Astrocyte (in vitro differentiated cells and primary cell): Measurements from ENCODE around the gene PRKAR1A. TPM values are rescaled to one million over a fixed set of nuclear protein-coding genes. Genes with fewer than 3 reads are reported as not detected.

Experiments
- DNase-seq: peaks from one replicate; pipeline ENCODE4 v3.0.0-alpha.2; 2010; ENCODE audit warnings: low read depth
- FAIRE-seq: peaks from 2 replicates; lab custom pipeline; 2011; peaks lifted over from hg19 to GRCh38; lab: Jason Lieb, UNC
- H2AFZ ChIP-seq: 2 replicates; pipeline ENCODE4 v1.6.0; 2012; ENCODE audit warnings: low read depth, low read length, inconsistent platforms
- H3K27ac ChIP-seq: 2 replicates; pipeline ENCODE4 v1.5.1; 2011; ENCODE audit warnings: low read depth, low read length, inconsistent platforms
- H3K27me3 ChIP-seq: 2 replicates; pipeline ENCODE4 v1.6.0; 2011; ENCODE audit warnings: low read length, inconsistent platforms; ENCODE audit not compliant: insufficient read depth
- H3K36me3 ChIP-seq: 2 replicates; pipeline ENCODE4 v1.5.1; 2011; ENCODE audit warnings: low read length, inconsistent platforms; ENCODE audit not compliant: insufficient read depth
- H3K4me1 ChIP-seq: 2 replicates; pipeline ENCODE4 v1.5.1; 2011; ENCODE audit warnings: low read length, inconsistent platforms; ENCODE audit not compliant: insufficient read depth
- H3K4me2 ChIP-seq: 2 replicates; pipeline ENCODE4 v1.6.0; 2012; ENCODE audit warnings: low read length, inconsistent platforms
- H3K4me3 ChIP-seq: 2 replicates; pipeline ENCODE4 v1.5.1; 2011; ENCODE audit warnings: low read depth, mild to moderate bottlenecking, low read length, inconsistent platforms; ENCODE audit not compliant: insufficient read depth
- H3K79me2 ChIP-seq: 2 replicates; pipeline ENCODE4 v1.6.0; 2012; ENCODE audit warnings: mild to moderate bottlenecking, low read length, inconsistent platforms; ENCODE audit not compliant: insufficient read depth
- H3K9ac ChIP-seq: 2 replicates; pipeline ENCODE4 v1.6.0; 2012; ENCODE audit warnings: mild to moderate bottlenecking, low read length, inconsistent platforms
- H3K9me3 ChIP-seq: 2 replicates; pipeline ENCODE4 v1.5.1; 2012; ENCODE audit warnings: low read depth, mild to moderate bottlenecking, low read length, inconsistent platforms; ENCODE audit not compliant: insufficient read depth
- H4K20me1 ChIP-seq: 2 replicates; pipeline ENCODE4 v1.6.0; 2012; ENCODE audit warnings: low read length, inconsistent platforms; ENCODE audit not compliant: insufficient read depth
- H3K27ac Mint-ChIP-seq: one replicate; pipeline ENCODE4 v1.8.0; 2021; ENCODE audit warnings: mild to moderate bottlenecking, mixed read lengths; ENCODE audit not compliant: unreplicated experiment
- H3K27me3 Mint-ChIP-seq: one replicate; pipeline ENCODE4 v1.8.0; 2021; ENCODE audit warnings: low read depth, mixed read lengths; ENCODE audit not compliant: unreplicated experiment
- H3K36me3 Mint-ChIP-seq: one replicate; pipeline ENCODE4 v1.8.0; 2021; ENCODE audit warnings: low read depth, mixed read lengths; ENCODE audit not compliant: unreplicated experiment
- H3K4me1 Mint-ChIP-seq: one replicate; pipeline ENCODE4 v1.8.0; 2021; ENCODE audit warnings: low read depth, mixed read lengths; ENCODE audit not compliant: unreplicated experiment
- H3K4me3 Mint-ChIP-seq: one replicate; pipeline ENCODE4 v1.8.0; 2021; ENCODE audit warnings: mild to moderate bottlenecking, moderate library complexity, mixed read lengths; ENCODE audit not compliant: unreplicated experiment
- H3K9me3 Mint-ChIP-seq: one replicate; pipeline ENCODE4 v1.8.0; 2021; ENCODE audit warnings: mild to moderate bottlenecking, mixed read lengths; ENCODE audit not compliant: unreplicated experiment
- CTCF ChIP-seq: IDR thresholded peaks from 2 replicates; pipeline ENCODE4 v1.5.1; 2011; ENCODE audit warnings: low read depth, mild to moderate bottlenecking, inconsistent platforms, low read length, moderate library complexity; ENCODE audit not compliant: insufficient read depth
- EZH2 ChIP-seq: IDR thresholded peaks from 2 replicates; pipeline ENCODE4 v1.6.1; 2012; ENCODE audit warnings: mild to moderate bottlenecking, low read length, inconsistent platforms; ENCODE audit not compliant: insufficient read depth
- total RNA-seq: library from RNA; stranded (reverse); gene quantifications from 2 replicates; pipeline ENCODE4 v1.2.1, GENCODE V29; 2021

PRKAR1A gene
- total RNA-seq, 1 donor from 2014 or later: 235 TPM

GRCh38 chr17:68560966-68561720, 48.9 kb downstream of the PRKAR1A start:
- Mint-ChIP-seq H3K9me3 (no peaks in the 10 kb centered on the region), H3K27ac (no peak overlapping the region), H3K27me3 (peaks cover 2% of the 10 kb centered on the region), H3K4me1 (no peaks in the 10 kb centered on the region), H3K36me3 (no peaks in the 10 kb centered on the region), H3K4me3 (no peak overlapping the region)
- Histone ChIP-seq H4K20me1 (no peaks in the 10 kb centered on the region), H2AFZ (no peak overlapping the region), H3K27ac (no peak overlapping the region), H3K9me3 (no peaks in the 10 kb centered on the region), H3K36me3 (no peaks in the 10 kb centered on the region), H3K4me3 (no peak overlapping the region), H3K27me3 (no peaks in the 10 kb centered on the region), H3K79me2 (no peaks in the 10 kb centered on the region), H3K9ac (no peak overlapping the region), H3K4me2 (no peak overlapping the region), H3K4me1 (no peaks in the 10 kb centered on the region)
- DNase-seq: no peak
- TF ChIP-seq CTCF: no peak
- FAIRE-seq: no peak

GRCh38 chr17:68562736-68563135, 50.5 kb downstream of the PRKAR1A start:
- no peaks in the 10 kb centered on the region for H3K36me3 ChIP-seq
- Mint-ChIP-seq H3K4me1 (no peaks in the 10 kb centered on the region), H3K36me3 (no peaks in the 10 kb centered on the region), H3K27me3 (peaks cover 3% of the 10 kb centered on the region), H3K4me3 (no peak overlapping the region), H3K9me3 (no peaks in the 10 kb centered on the region), H3K27ac (no peak overlapping the region)
- no peak for FAIRE-seq
- H4K20me1 ChIP-seq: no peaks in the 10 kb centered on the region
- H3K9me3 ChIP-seq: no peaks in the 10 kb centered on the region
- H3K9ac ChIP-seq: no peak overlapping the region
- H3K4me3 ChIP-seq: no peak overlapping the region
- H3K4me2 ChIP-seq: no peak overlapping the region
- no peak overlapping the region for H2AFZ ChIP-seq
- H3K79me2 ChIP-seq: no peaks in the 10 kb centered on the region
- H3K4me1 ChIP-seq: no peaks in the 10 kb centered on the region
- DNase-seq: no peak
- no peak for TF ChIP-seq EZH2
- no peak for TF ChIP-seq CTCF
- H3K27me3 ChIP-seq: no peaks in the 10 kb centered on the region
- H3K27ac ChIP-seq: no peak overlapping the region

- no peaks in the 10 kb centered on the region for H3K27me3 ChIP-seq
- no peak overlapping the region for H3K4me3 ChIP-seq
- no peak overlapping the region for H3K9ac ChIP-seq
- H3K4me1 Mint-ChIP-seq: no peaks in the 10 kb centered on the region
- H3K4me1 ChIP-seq: no peaks in the 10 kb centered on the region
- TF ChIP-seq CTCF (no peak), EZH2 (no peak)
- H3K27ac ChIP-seq: no peak overlapping the region
- H3K4me3 Mint-ChIP-seq: no peak overlapping the region
- no peak overlapping the region for H2AFZ ChIP-seq
- no peaks in the 10 kb centered on the region for H3K9me3 ChIP-seq
- no peaks in the 10 kb centered on the region for H3K9me3 Mint-ChIP-seq
- H3K4me2 ChIP-seq: no peak overlapping the region
- no peaks in the 10 kb centered on the region for H4K20me1 ChIP-seq
- DNase-seq (no peak), FAIRE-seq (no peak)
- H3K79me2 ChIP-seq: no peaks in the 10 kb centered on the region
- H3K27ac Mint-ChIP-seq: no peak overlapping the region
- H3K27me3 Mint-ChIP-seq: peaks cover 8% of the 10 kb centered on the region
- no peaks in the 10 kb centered on the region for H3K36me3 Mint-ChIP-seq
- no peaks in the 10 kb centered on the region for H3K36me3 ChIP-seq
Measured at GRCh38 chr17:68564415-68565111, 52.3 kb downstream of the PRKAR1A start.
